Natural killer cell (primary cell): ENCODE data around the gene TUNAR. TPM values are rescaled to one million over a fixed set of nuclear protein-coding genes. Genes with fewer than 3 reads are reported as not detected.

Source experiments
- ATAC-seq, 3 donors: fragments of 150-1000 bp in 2 of 3; fragments of 200-7000 bp in 1 of 3; cut with Tn5 transposase; 1 replicate in 1 of 3; 2 replicates in 2 of 3; pipeline ENCODE4 v1.10.0; 2021; ENCODE audit warnings: mild to moderate bottlenecking in 2 of 3, moderate library complexity in 2 of 3
- DNase-seq, 2 donors: peaks; one replicate each; pipeline versions ENCODE4 v3.0.0 to v3.0.0-alpha.2; 2013 to 2021; ENCODE audit warnings: mixed read lengths in 1 of 2
- H3K27ac ChIP-seq: one replicate; pipeline ENCODE4 v1.5.1; 2013; ENCODE audit warnings: mild to moderate bottlenecking, low read length
- H3K27me3 ChIP-seq: one replicate; pipeline ENCODE4 v1.6.1; 2013; ENCODE audit warnings: low read length; ENCODE audit not compliant: control insufficient read depth, insufficient read depth
- H3K36me3 ChIP-seq: one replicate; pipeline ENCODE4 v1.6.1; 2013; ENCODE audit warnings: low read length; ENCODE audit not compliant: control insufficient read depth, insufficient read depth
- H3K4me1 ChIP-seq: one replicate; pipeline ENCODE4 v1.6.1; 2013; ENCODE audit warnings: low read length; ENCODE audit not compliant: control insufficient read depth, insufficient read depth
- H3K4me3 ChIP-seq: one replicate; pipeline ENCODE4 v1.5.1; 2013; ENCODE audit warnings: low read length
- H3K9me3 ChIP-seq: one replicate; pipeline ENCODE4 v1.6.1; 2013; ENCODE audit warnings: low read length; ENCODE audit not compliant: control insufficient read depth, insufficient read depth
- H3K27ac Mint-ChIP-seq, 2 donors: one replicate each; pipeline ENCODE4 v1.8.0; 2022; ENCODE audit warnings: mild to moderate bottlenecking in 2 of 2, mixed read lengths in 2 of 2, moderate library complexity in 1 of 2
- H3K27me3 Mint-ChIP-seq, 2 donors: one replicate each; pipeline ENCODE4 v1.8.0; 2022; ENCODE audit warnings: low read depth in 2 of 2, mixed read lengths in 2 of 2
- H3K36me3 Mint-ChIP-seq: one replicate; pipeline ENCODE4 v1.8.0; 2022; ENCODE audit warnings: mixed read lengths
- H3K4me1 Mint-ChIP-seq, 2 donors: one replicate each; pipeline ENCODE4 v1.8.0; 2022; ENCODE audit warnings: mixed read lengths in 2 of 2
- H3K4me3 Mint-ChIP-seq: one replicate; pipeline ENCODE4 v1.8.0; 2022; ENCODE audit warnings: mild to moderate bottlenecking, moderate library complexity, mixed read lengths
- H3K9me3 Mint-ChIP-seq, 2 donors: one replicate each; pipeline ENCODE4 v1.8.0; 2022; ENCODE audit warnings: mixed read lengths in 2 of 2
- CTCF ChIP-seq: fragments of 200-600 bp; IDR thresholded peaks from one replicate; pipeline ENCODE4 v1.8.0; 2022; ENCODE audit warnings: antibody characterized with exemption
- WGBS: methylation state at CpG from one replicate; pipeline ENCODE4 v1.1.7; 2013; ENCODE audit warnings: missing lambda C conversion rate; ENCODE audit not compliant: insufficient coverage; 5-methylcytosine and 5-hydroxymethylcytosine counted together
- intact Hi-C: fragments of 100-400 bp; cut with micrococcal nuclease; formaldehyde crosslinking; loops from one replicate; pipeline ENCODE4 v1.14.2; 2022
- total RNA-seq, 4 donors: library from RNA; stranded (reverse); fragments of 120-200 nt in 1 of 4; gene quantifications; one replicate each; pipeline versions ENCODE4 v1.2.3 to v1.2.4, GENCODE V29; 2013 to 2022

The TUNAR gene
- total RNA-seq, 3 donors from 2014 or later (not counting 1 experiment from before 2014, with no cell fraction given) = not detected

DNA sequence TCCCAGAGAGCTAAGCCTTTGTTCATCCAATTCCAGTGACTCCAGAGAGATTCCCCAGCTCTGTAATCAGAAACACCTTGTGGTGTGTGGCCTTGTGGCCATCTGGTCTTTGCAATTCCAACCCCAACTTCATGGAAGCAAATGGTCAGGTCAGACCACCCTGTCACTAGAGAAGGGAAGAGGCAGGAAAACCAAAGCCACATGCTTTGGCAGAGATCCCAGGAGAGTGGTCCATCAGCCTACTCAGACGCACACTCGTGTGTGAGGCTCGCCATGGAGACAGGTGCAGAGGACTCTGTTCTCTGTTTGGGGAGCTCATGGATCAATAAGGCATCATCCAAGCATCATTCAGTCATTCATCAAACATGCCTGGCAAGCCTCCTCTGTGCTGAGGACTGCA is 46.2 kb upstream of the TUNAR start:
- TF ChIP-seq CTCF = no peak
- no peak overlapping the region for H3K4me3 Mint-ChIP-seq
- Histone ChIP-seq H3K36me3 (no peaks in the 10 kb centered on the region), H3K27ac (no peak overlapping the region), H3K9me3 (no peaks in the 10 kb centered on the region), H3K4me3 (no peak overlapping the region), H3K27me3 (no peaks in the 10 kb centered on the region), H3K4me1 (no peaks in the 10 kb centered on the region)
- ATAC-seq = no peak
- peaks cover 3 to 15% of the 10 kb centered on the region in 2 donors for H3K27me3 Mint-ChIP-seq
- H3K4me1 Mint-ChIP-seq = no peaks in the 10 kb centered on the region
- intact Hi-C loops = no loop called here
- no peaks in the 10 kb centered on the region for H3K9me3 Mint-ChIP-seq
- H3K36me3 Mint-ChIP-seq = no peaks in the 10 kb centered on the region
- WGBS = 18% methylated on average over 3 of the region's 3 CpGs
- no peak for DNase-seq
- H3K27ac Mint-ChIP-seq = no peak overlapping the region

- WGBS = 89% methylated on average over 2 of the region's 2 CpGs
These were observed 45.6 kb upstream of the TUNAR start for GRCh38 chr14:95831041-95831440.

DNA sequence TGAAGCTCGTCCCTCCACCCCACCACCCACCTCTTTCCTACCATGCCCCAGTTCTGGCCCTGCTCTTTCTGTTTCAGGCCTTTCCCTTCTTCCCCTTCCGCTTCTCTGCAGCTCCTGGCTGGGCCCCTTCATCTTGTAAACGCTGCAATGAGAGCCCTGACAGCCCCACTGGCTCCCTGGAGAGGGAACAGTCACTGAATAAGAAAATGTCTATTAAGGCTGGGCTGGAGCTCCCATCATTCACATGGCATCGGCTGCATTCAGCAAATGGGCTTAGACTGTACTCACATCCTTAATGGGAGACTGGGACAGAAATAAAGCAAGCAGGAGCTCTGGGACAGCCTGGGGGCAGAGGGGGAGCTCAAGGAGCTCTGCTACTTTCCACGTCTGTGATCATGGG is 45.2 kb upstream of the TUNAR start:
- 38% methylated on average over 5 of the region's 5 CpGs for WGBS
- intact Hi-C loops = no loop called here
- DNase-seq (no peak), ATAC-seq (no peak)
- H3K36me3 Mint-ChIP-seq = no peaks in the 10 kb centered on the region
- peaks cover 3 to 15% of the 10 kb centered on the region in 2 donors for H3K27me3 Mint-ChIP-seq
- H3K9me3 Mint-ChIP-seq = no peaks in the 10 kb centered on the region
- Histone ChIP-seq H3K4me3 (no peak overlapping the region), H3K4me1 (no peaks in the 10 kb centered on the region), H3K27me3 (no peaks in the 10 kb centered on the region), H3K36me3 (no peaks in the 10 kb centered on the region), H3K27ac (no peak overlapping the region), H3K9me3 (no peaks in the 10 kb centered on the region)
- no peaks in the 10 kb centered on the region for H3K4me1 Mint-ChIP-seq
- H3K4me3 Mint-ChIP-seq = no peak overlapping the region
- no peak overlapping the region for H3K27ac Mint-ChIP-seq
- no peak for TF ChIP-seq CTCF

More at GRCh38 chr14:95831041-95831440, 45.6 kb upstream of the TUNAR start:
- Histone ChIP-seq H3K27ac (no peak overlapping the region), H3K4me1 (no peaks in the 10 kb centered on the region), H3K27me3 (no peaks in the 10 kb centered on the region), H3K9me3 (no peaks in the 10 kb centered on the region), H3K36me3 (no peaks in the 10 kb centered on the region), H3K4me3 (no peak overlapping the region)
- Mint-ChIP-seq H3K27me3 (peaks cover 3 to 15% of the 10 kb centered on the region in 2 donors), H3K9me3 (no peaks in the 10 kb centered on the region), H3K27ac (no peak overlapping the region), H3K36me3 (no peaks in the 10 kb centered on the region), H3K4me3 (no peak overlapping the region), H3K4me1 (no peaks in the 10 kb centered on the region)
- no peak for TF ChIP-seq CTCF
- ATAC-seq (no peak), DNase-seq (no peak)
- intact Hi-C loops = no loop called here

DNA sequence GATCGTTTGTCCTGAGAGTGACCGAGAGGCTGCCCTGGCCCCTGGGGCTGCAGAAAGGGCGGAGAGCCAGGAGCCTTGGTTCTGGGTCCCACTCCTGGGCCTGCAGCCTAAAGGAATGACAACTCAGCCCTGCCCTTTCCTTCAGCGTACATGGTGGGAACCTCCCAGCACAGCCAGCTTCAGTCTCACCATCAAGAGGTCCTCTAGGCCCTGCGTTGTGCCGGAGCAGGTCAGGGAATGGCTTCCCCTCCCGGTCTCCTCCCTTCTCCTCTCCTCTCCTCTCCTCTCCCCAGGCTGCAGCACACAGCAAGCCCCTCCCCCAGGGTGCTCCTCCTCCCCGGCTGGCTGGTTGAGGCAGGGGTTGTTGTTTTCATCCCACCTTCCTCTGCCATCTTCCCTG is 44.6 kb upstream of the TUNAR start:
- H3K36me3 Mint-ChIP-seq = no peaks in the 10 kb centered on the region
- TF ChIP-seq CTCF = no peak
- no peak overlapping the region for H3K27ac Mint-ChIP-seq
- H3K27me3 Mint-ChIP-seq = peaks cover 3 to 15% of the 10 kb centered on the region in 2 donors
- H3K4me3 ChIP-seq = no peak overlapping the region
- no peaks in the 10 kb centered on the region for H3K4me1 Mint-ChIP-seq
- 43% methylated on average over 8 of the region's 8 CpGs for WGBS
- ATAC-seq = no peak
- no peak overlapping the region for H3K27ac ChIP-seq
- H3K27me3 ChIP-seq = no peaks in the 10 kb centered on the region
- no peaks in the 10 kb centered on the region for H3K36me3 ChIP-seq
- no peak for DNase-seq
- H3K4me3 Mint-ChIP-seq = no peak overlapping the region
- H3K4me1 ChIP-seq = no peaks in the 10 kb centered on the region
- no peaks in the 10 kb centered on the region for H3K9me3 ChIP-seq
- intact Hi-C loops = no loop called here
- H3K9me3 Mint-ChIP-seq = no peaks in the 10 kb centered on the region
